GM23338 (cell line): ENCODE results near the gene GCKR. TPM values are rescaled to one million over a fixed set of nuclear protein-coding genes. Genes with fewer than 3 reads are reported as not detected.

Experiments used
- ATAC-seq: fragments of 200-7000 bp; cut with Tn5 transposase; 3 replicates; pipeline ENCODE4 v1.9.1; 2020
- DNase-seq: peaks from one replicate; pipeline ENCODE4 v3.0.0-alpha.2; 2015; ENCODE audit warnings: low spot score
- H2AFZ ChIP-seq: fragments of 200-600 bp; sonication (generic); 2 replicates; pipeline ENCODE4 v1.8.0; 2016; ENCODE audit warnings: antibody characterized with exemption, mild to moderate bottlenecking, moderate library complexity
- H3F3A ChIP-seq: fragments of 200-600 bp; sonication (generic); replicated peaks from 2 replicates; pipeline ENCODE4 v1.8.0; 2017; ENCODE audit warnings: antibody characterized with exemption, mixed run types, low read depth
- H3K27ac ChIP-seq: fragments of 200-600 bp; sonication (generic); 2 replicates; pipeline ENCODE4 v1.6.1; 2016; ENCODE audit warnings: low read depth
- H3K27me3 ChIP-seq: fragments of 200-600 bp; sonication (generic); 2 replicates; pipeline ENCODE4 v1.8.0; 2016; ENCODE audit warnings: mild to moderate bottlenecking, mixed run types, moderate library complexity; ENCODE audit not compliant: insufficient read depth
- H3K36me3 ChIP-seq: fragments of 200-600 bp; sonication (generic); 2 replicates; pipeline ENCODE4 v1.8.0; 2016; ENCODE audit warnings: mild to moderate bottlenecking; ENCODE audit not compliant: insufficient read depth
- H3K4me1 ChIP-seq: fragments of 200-600 bp; sonication (generic); 2 replicates; pipeline ENCODE4 v1.8.0; 2016; ENCODE audit warnings: mild to moderate bottlenecking, moderate library complexity; ENCODE audit not compliant: insufficient read depth
- H3K4me2 ChIP-seq: fragments of 200-600 bp; sonication (generic); 2 replicates; pipeline ENCODE4 v1.7.1; 2017; ENCODE audit warnings: mixed run types
- H3K4me3 ChIP-seq: fragments of 200-600 bp; sonication (generic); 2 replicates; pipeline ENCODE4 v1.6.1; 2016; ENCODE audit warnings: mixed run types
- H3K79me2 ChIP-seq: fragments of 200-600 bp; sonication (generic); replicated peaks from 2 replicates; pipeline ENCODE4 v1.8.0; 2017; ENCODE audit warnings: mild to moderate bottlenecking; ENCODE audit not compliant: insufficient read depth
- H3K9me2 ChIP-seq: fragments of 200-600 bp; sonication (generic); 2 replicates; pipeline ENCODE4 v1.8.0; 2017; ENCODE audit not compliant: insufficient read depth
- H4K20me1 ChIP-seq: fragments of 200-600 bp; sonication (generic); replicated peaks from 2 replicates; pipeline ENCODE4 v1.8.0; 2017; ENCODE audit warnings: mild to moderate bottlenecking; ENCODE audit not compliant: insufficient read depth
- H3K27ac Mint-ChIP-seq: 2 replicates; pipeline ENCODE4 v1.8.0; 2020; ENCODE audit warnings: inconsistent platforms, mild to moderate bottlenecking, moderate library complexity, mixed read lengths
- H3K27me3 Mint-ChIP-seq: 3 replicates; pipeline ENCODE4 v1.8.0; 2022; ENCODE audit warnings: low read depth, mild to moderate bottlenecking, moderate library complexity, mixed read lengths, inconsistent platforms; ENCODE audit not compliant: insufficient read depth, poor library complexity
- H3K36me3 Mint-ChIP-seq: 3 replicates; pipeline ENCODE4 v1.8.0; 2021; ENCODE audit warnings: low read depth, mild to moderate bottlenecking, inconsistent platforms, moderate library complexity, mixed read lengths
- H3K4me1 Mint-ChIP-seq: 3 replicates; pipeline ENCODE4 v1.8.0; 2020; ENCODE audit warnings: mild to moderate bottlenecking, inconsistent platforms, mixed read lengths
- H3K4me3 Mint-ChIP-seq: 3 replicates; pipeline ENCODE4 v1.8.0; 2021; ENCODE audit warnings: moderate library complexity, mild to moderate bottlenecking, inconsistent platforms, mixed read lengths
- H3K9me3 Mint-ChIP-seq: 3 replicates; pipeline ENCODE4 v1.8.0; 2020; ENCODE audit warnings: moderate library complexity, mild to moderate bottlenecking, inconsistent platforms, mixed read lengths
- CREB1 ChIP-seq: fragments of 250-450 bp; sonication (Bioruptor Pico); IDR thresholded peaks from 2 replicates; pipeline ENCODE4 v1.5.0; 2020; ENCODE audit warnings: low read depth, mild to moderate bottlenecking, moderate library complexity
- EZH2 ChIP-seq: fragments of 200-600 bp; sonication (generic); IDR thresholded peaks from one replicate; pipeline ENCODE4 v1.8.0; 2017; ENCODE audit warnings: antibody characterized with exemption, mild to moderate bottlenecking, low read depth; ENCODE audit not compliant: unreplicated experiment
- EZH2phosphoT487 ChIP-seq: fragments of 200-600 bp; sonication (generic); IDR thresholded peaks from one replicate; pipeline ENCODE4 v1.8.1; 2018; ENCODE audit warnings: antibody characterized with exemption; ENCODE audit not compliant: unreplicated experiment
- NANOG ChIP-seq: IDR thresholded peaks from 2 replicates; pipeline ENCODE4 v1.6.1; 2016; ENCODE audit warnings: antibody characterized with exemption, borderline replicate concordance
- POLR2AphosphoS5 ChIP-seq: IDR thresholded peaks from 2 replicates; pipeline ENCODE4 v1.6.1; 2016; ENCODE audit warnings: antibody characterized with exemption, low read depth
- STAT1 ChIP-seq: IDR thresholded peaks from one replicate; pipeline ENCODE4 v1.6.1; 2016; ENCODE audit warnings: antibody characterized with exemption; ENCODE audit not compliant: unreplicated experiment
- ZNF114 ChIP-seq: fragments of 250-450 bp; sonication (Bioruptor Pico); IDR thresholded peaks from 2 replicates; pipeline ENCODE4 v1.5.0; 2020; ENCODE audit warnings: mild to moderate bottlenecking, moderate library complexity
- ZNF331 ChIP-seq: fragments of 250-450 bp; sonication (Bioruptor Pico); IDR thresholded peaks from 2 replicates; pipeline ENCODE4 v1.5.0; 2020; ENCODE audit warnings: low read depth, mild to moderate bottlenecking, moderate library complexity
- polyA plus RNA-seq: library from polyadenylated mRNA; unstranded; fragments of >200 nt; fragmentation: Nextera tagmentation; extraction: Ambion mirVana; gene quantifications from 2 replicates; pipeline ENCODE4 v1.2.1, GENCODE V29; 2016
- total RNA-seq: library from RNA; depleted of rRNA; stranded (reverse); fragments of >200 nt; shearing (Covaris generic); gene quantifications from 2 replicates; pipeline ENCODE4 v1.2.3, GENCODE V29; 2014
- TF ChIP-seq, protein P1 (sequence below): IDR thresholded peaks from one replicate; pipeline ENCODE4 v1.6.1; 2018; ENCODE audit warnings: antibody characterized with exemption; ENCODE audit not compliant: unreplicated experiment
- TF ChIP-seq, protein P2 (sequence below): IDR thresholded peaks from 2 replicates; pipeline ENCODE4 v1.6.1; 2016; ENCODE audit warnings: antibody characterized with exemption
- TF ChIP-seq, protein P3 (sequence below): fragments of 250-450 bp; sonication (Bioruptor Pico); IDR thresholded peaks from 2 replicates; pipeline ENCODE4 v1.5.0; 2020; ENCODE audit warnings: mild to moderate bottlenecking, moderate library complexity

The GCKR gene
- total and polyA plus RNA-seq, 2 experiments from 2014 or later = not detected

DNA sequence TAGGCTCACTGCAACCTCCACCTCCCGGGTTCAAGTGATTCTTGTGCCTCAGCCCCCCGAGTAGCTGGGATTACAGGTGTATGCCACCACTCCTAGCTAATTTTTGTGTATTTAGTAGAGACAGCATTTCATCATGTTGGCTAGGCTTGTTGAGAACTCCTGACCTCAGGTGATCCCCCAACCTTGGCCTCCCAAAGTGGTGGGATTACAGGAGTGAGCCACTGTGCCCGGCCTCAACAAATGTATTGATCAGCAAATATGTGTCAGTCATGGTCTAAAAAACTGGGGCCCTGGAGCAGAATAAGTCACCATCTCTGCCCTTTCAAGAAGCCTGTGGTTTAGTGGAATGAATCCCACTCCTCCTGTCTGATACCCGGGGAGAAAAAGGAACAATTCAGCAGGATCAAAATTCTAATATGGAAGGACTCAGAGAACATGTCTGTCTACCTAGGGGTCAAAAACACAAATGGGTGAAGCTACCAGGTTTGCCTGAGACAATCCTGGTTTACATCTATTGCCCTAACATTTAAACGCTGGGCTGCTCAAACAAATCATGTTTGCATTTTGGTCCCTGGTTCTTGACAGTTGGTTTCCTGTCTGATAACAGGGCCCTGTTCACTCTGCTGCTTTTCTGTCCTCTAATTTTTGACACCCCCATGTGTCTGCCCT lies 21.6 kb downstream of the GCKR start (continued):
- TF ChIP-seq, protein P1, sequence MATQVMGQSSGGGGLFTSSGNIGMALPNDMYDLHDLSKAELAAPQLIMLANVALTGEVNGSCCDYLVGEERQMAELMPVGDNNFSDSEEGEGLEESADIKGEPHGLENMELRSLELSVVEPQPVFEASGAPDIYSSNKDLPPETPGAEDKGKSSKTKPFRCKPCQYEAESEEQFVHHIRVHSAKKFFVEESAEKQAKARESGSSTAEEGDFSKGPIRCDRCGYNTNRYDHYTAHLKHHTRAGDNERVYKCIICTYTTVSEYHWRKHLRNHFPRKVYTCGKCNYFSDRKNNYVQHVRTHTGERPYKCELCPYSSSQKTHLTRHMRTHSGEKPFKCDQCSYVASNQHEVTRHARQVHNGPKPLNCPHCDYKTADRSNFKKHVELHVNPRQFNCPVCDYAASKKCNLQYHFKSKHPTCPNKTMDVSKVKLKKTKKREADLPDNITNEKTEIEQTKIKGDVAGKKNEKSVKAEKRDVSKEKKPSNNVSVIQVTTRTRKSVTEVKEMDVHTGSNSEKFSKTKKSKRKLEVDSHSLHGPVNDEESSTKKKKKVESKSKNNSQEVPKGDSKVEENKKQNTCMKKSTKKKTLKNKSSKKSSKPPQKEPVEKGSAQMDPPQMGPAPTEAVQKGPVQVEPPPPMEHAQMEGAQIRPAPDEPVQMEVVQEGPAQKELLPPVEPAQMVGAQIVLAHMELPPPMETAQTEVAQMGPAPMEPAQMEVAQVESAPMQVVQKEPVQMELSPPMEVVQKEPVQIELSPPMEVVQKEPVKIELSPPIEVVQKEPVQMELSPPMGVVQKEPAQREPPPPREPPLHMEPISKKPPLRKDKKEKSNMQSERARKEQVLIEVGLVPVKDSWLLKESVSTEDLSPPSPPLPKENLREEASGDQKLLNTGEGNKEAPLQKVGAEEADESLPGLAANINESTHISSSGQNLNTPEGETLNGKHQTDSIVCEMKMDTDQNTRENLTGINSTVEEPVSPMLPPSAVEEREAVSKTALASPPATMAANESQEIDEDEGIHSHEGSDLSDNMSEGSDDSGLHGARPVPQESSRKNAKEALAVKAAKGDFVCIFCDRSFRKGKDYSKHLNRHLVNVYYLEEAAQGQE = no peak

DNA sequence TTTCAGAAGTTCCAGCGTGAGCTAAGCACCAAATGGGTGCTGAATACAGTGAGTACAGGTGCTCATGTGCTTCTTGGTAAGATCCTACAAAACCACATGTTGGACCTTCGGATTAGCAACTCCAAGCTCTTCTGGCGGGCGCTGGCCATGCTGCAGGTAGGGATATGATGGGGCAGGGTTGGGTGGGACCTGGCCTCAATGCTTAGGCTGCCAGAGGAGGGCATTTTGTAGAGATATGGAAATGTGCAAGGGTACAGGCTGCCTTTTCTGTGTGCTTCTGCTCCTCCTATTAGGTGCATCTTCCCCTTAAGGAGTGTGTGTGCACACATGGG lies 22.1 kb downstream of the GCKR start:
- Mint-ChIP-seq H3K4me1 (no peaks in the 10 kb centered on the region), H3K9me3 (no peaks in the 10 kb centered on the region), H3K27me3 (peaks cover 3% of the 10 kb centered on the region), H3K27ac (no peak overlapping the region), H3K36me3 (no peaks in the 10 kb centered on the region), H3K4me3 (no peak overlapping the region)
- H3K27ac ChIP-seq = no peak overlapping the region
- H3K4me2 ChIP-seq = no peak overlapping the region
- H3F3A ChIP-seq = no peaks in the 10 kb centered on the region
- no peaks in the 10 kb centered on the region for H3K79me2 ChIP-seq
- peak overlapping the region; percentile 38; the same call in 1 of the 2 replicates for H2AFZ ChIP-seq
- DNase-seq (no peak), ATAC-seq (no peak)
- H3K9me2 ChIP-seq = no peaks in the 10 kb centered on the region
- H3K4me1 ChIP-seq = no peaks in the 10 kb centered on the region
- no peaks in the 10 kb centered on the region for H4K20me1 ChIP-seq
- H3K27me3 ChIP-seq = no peaks in the 10 kb centered on the region
- H3K4me3 ChIP-seq = no peak overlapping the region
- no peaks in the 10 kb centered on the region for H3K36me3 ChIP-seq
- TF ChIP-seq, protein P2, sequence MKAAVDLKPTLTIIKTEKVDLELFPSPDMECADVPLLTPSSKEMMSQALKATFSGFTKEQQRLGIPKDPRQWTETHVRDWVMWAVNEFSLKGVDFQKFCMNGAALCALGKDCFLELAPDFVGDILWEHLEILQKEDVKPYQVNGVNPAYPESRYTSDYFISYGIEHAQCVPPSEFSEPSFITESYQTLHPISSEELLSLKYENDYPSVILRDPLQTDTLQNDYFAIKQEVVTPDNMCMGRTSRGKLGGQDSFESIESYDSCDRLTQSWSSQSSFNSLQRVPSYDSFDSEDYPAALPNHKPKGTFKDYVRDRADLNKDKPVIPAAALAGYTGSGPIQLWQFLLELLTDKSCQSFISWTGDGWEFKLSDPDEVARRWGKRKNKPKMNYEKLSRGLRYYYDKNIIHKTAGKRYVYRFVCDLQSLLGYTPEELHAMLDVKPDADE = no peak
- TF ChIP-seq STAT1 (no peak), NANOG (no peak), POLR2AphosphoS5 (no peak), EZH2phosphoT487 (no peak), EZH2 (no peak), ZNF331 (no peak), ZNF114 (no peak), CREB1 (CRISPR knock-in tag) (no peak)
- TF ChIP-seq, protein P1 = no peak
- TF ChIP-seq, protein P3, sequence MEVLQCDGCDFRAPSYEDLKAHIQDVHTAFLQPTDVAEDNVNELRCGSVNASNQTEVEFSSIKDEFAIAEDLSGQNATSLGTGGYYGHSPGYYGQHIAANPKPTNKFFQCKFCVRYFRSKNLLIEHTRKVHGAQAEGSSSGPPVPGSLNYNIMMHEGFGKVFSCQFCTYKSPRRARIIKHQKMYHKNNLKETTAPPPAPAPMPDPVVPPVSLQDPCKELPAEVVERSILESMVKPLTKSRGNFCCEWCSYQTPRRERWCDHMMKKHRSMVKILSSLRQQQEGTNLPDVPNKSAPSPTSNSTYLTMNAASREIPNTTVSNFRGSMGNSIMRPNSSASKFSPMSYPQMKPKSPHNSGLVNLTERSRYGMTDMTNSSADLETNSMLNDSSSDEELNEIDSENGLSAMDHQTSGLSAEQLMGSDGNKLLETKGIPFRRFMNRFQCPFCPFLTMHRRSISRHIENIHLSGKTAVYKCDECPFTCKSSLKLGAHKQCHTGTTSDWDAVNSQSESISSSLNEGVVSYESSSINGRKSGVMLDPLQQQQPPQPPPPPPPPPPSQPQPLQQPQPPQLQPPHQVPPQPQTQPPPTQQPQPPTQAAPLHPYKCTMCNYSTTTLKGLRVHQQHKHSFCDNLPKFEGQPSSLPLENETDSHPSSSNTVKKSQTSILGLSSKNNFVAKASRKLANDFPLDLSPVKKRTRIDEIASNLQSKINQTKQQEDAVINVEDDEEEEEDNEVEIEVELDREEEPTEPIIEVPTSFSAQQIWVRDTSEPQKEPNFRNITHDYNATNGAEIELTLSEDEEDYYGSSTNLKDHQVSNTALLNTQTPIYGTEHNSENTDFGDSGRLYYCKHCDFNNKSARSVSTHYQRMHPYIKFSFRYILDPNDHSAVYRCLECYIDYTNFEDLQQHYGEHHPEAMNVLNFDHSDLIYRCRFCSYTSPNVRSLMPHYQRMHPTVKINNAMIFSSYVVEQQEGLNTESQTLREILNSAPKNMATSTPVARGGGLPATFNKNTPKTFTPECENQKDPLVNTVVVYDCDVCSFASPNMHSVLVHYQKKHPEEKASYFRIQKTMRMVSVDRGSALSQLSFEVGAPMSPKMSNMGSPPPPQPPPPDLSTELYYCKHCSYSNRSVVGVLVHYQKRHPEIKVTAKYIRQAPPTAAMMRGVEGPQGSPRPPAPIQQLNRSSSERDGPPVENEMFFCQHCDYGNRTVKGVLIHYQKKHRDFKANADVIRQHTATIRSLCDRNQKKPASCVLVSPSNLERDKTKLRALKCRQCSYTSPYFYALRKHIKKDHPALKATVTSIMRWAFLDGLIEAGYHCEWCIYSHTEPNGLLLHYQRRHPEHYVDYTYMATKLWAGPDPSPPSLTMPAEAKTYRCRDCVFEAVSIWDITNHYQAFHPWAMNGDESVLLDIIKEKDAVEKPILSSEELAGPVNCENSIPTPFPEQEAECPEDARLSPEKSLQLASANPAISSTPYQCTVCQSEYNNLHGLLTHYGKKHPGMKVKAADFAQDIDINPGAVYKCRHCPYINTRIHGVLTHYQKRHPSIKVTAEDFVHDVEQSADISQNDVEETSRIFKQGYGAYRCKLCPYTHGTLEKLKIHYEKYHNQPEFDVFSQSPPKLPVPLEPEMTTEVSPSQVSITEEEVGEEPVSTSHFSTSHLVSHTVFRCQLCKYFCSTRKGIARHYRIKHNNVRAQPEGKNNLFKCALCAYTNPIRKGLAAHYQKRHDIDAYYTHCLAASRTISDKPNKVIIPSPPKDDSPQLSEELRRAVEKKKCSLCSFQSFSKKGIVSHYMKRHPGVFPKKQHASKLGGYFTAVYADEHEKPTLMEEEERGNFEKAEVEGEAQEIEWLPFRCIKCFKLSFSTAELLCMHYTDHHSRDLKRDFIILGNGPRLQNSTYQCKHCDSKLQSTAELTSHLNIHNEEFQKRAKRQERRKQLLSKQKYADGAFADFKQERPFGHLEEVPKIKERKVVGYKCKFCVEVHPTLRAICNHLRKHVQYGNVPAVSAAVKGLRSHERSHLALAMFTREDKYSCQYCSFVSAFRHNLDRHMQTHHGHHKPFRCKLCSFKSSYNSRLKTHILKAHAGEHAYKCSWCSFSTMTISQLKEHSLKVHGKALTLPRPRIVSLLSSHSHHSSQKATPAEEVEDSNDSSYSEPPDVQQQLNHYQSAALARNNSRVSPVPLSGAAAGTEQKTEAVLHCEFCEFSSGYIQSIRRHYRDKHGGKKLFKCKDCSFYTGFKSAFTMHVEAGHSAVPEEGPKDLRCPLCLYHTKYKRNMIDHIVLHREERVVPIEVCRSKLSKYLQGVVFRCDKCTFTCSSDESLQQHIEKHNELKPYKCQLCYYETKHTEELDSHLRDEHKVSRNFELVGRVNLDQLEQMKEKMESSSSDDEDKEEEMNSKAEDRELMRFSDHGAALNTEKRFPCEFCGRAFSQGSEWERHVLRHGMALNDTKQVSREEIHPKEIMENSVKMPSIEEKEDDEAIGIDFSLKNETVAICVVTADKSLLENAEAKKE (CRISPR knock-in tag) = no peak
